ENCODE data around the gene NONO.

NONO gene

GRCh38 chrX:71252221-71252620 lies 31.2 kb upstream of the NONO start:
- Histone ChIP-seq H3K27ac (ENCODE audit: low read depth, low read length) (no peak overlapping the region), H3K4me3 (ENCODE audit: low read length) (peak overlapping the region; percentile 92), H3K4me1 (ENCODE audit: control insufficient read depth, low read length) (peaks cover 23% of the 10 kb centered on the region), H4K20me1 (ENCODE audit: control insufficient read depth, insufficient read depth, low read depth, low read length) (no peaks in the 10 kb centered on the region), H3F3A (ENCODE audit: control insufficient read depth, insufficient read depth) (no peaks in the 10 kb centered on the region), H3K36me3 (ENCODE audit: control insufficient read depth, low read length) (peaks cover 30% of the 10 kb centered on the region), H3K27me3 (ENCODE audit: control insufficient read depth, low read length) (no peaks in the 10 kb centered on the region), H3K9me2 (replicated peaks; ENCODE audit: control insufficient read depth, low read length) (no peaks in the 10 kb centered on the region), H3K9me3 (ENCODE audit: control insufficient read depth, insufficient read depth, low read length) (no peaks in the 10 kb centered on the region), H3K79me2 (ENCODE audit: control insufficient read depth, low read length) (peaks cover 17% of the 10 kb centered on the region), H3K4me2 (ENCODE audit: low read length) (peak overlapping the region; percentile 69)
- TF ChIP-seq EZH2phosphoT487 (IDR thresholded peaks at IDR 0.05; ENCODE audit: borderline replicate concordance, low read length) (no peak), CTCF (IDR thresholded peaks at IDR 0.05; ENCODE audit: low read depth, low read length, poor library complexity, severe bottlenecking) (no peak)

GRCh38 chrX:71253253-71254091 lies 30.0 kb upstream of the NONO start:
- Histone ChIP-seq H3F3A (ENCODE audit: control insufficient read depth, insufficient read depth) (no peaks in the 10 kb centered on the region), H3K9me2 (replicated peaks; ENCODE audit: control insufficient read depth, low read length) (no peaks in the 10 kb centered on the region), H3K27me3 (ENCODE audit: control insufficient read depth, low read length) (no peaks in the 10 kb centered on the region), H3K4me3 (ENCODE audit: low read length) (peak overlapping the region; percentile 92), H3K9me3 (ENCODE audit: control insufficient read depth, insufficient read depth, low read length) (no peaks in the 10 kb centered on the region), H3K27ac (ENCODE audit: low read depth, low read length) (peak overlapping the region; percentile 77), H3K4me1 (ENCODE audit: control insufficient read depth, low read length) (peaks cover 23% of the 10 kb centered on the region), H3K79me2 (ENCODE audit: control insufficient read depth, low read length) (peaks cover 17% of the 10 kb centered on the region), H4K20me1 (ENCODE audit: control insufficient read depth, insufficient read depth, low read depth, low read length) (no peaks in the 10 kb centered on the region), H3K36me3 (ENCODE audit: control insufficient read depth, low read length) (peaks cover 23% of the 10 kb centered on the region), H3K4me2 (ENCODE audit: low read length) (peak overlapping the region; percentile 69)
- TF ChIP-seq CTCF (IDR thresholded peaks at IDR 0.05; ENCODE audit: low read depth, low read length, poor library complexity, severe bottlenecking) (peak; percentile 62), EZH2phosphoT487 (IDR thresholded peaks at IDR 0.05; ENCODE audit: borderline replicate concordance, low read length) (no peak)

GRCh38 chrX:71254092-71254963 lies 29.1 kb upstream of the NONO start, which contains the start of gene ZMYM3:
ZMYM3 (minus strand) TSS chrX:71254140; CDS start chrX:71253255, 885 bp downstream.
- H3K4me3 ChIP-seq (ENCODE audit: low read length), result peak within 1 kb of the TSS; percentile 92
- no peaks in the 10 kb centered on the region for H3K9me3 ChIP-seq (ENCODE audit: control insufficient read depth, insufficient read depth, low read length)
- H3K4me2 ChIP-seq (ENCODE audit: low read length), result peak within 1 kb of the TSS; percentile 78
- no peaks in the 10 kb centered on the region for H3F3A ChIP-seq (ENCODE audit: control insufficient read depth, insufficient read depth)
- H3K79me2 ChIP-seq (ENCODE audit: control insufficient read depth, low read length), result peaks cover 17% of the 10 kb centered on the region
- H3K27ac ChIP-seq (ENCODE audit: low read depth, low read length), result peak within 1 kb of the TSS; percentile 77
- TF ChIP-seq CTCF (IDR thresholded peaks at IDR 0.05; ENCODE audit: low read depth, low read length, poor library complexity, severe bottlenecking), result no peak
- no peak for TF ChIP-seq EZH2phosphoT487 (IDR thresholded peaks at IDR 0.05; ENCODE audit: borderline replicate concordance, low read length)
- H4K20me1 ChIP-seq (ENCODE audit: control insufficient read depth, insufficient read depth, low read depth, low read length), result no peaks in the 10 kb centered on the region
- peaks cover 19% of the 10 kb centered on the region for H3K36me3 ChIP-seq (ENCODE audit: control insufficient read depth, low read length)
- no peaks in the 10 kb centered on the region for H3K9me2 ChIP-seq (replicated peaks; ENCODE audit: control insufficient read depth, low read length)
- H3K4me1 ChIP-seq (ENCODE audit: control insufficient read depth, low read length), result peaks cover 23% of the 10 kb centered on the region
- H3K27me3 ChIP-seq (ENCODE audit: control insufficient read depth, low read length), result no peaks in the 10 kb centered on the region
